Skeletal muscle satellite cell (primary cell): ENCODE results near the gene ABLIM2.
A peak's percentile ranks its signal among the peaks of the same experiment; 100 is the strongest.

Experiments
- H3K27me3 ChIP-seq: 2 replicates; pipeline ENCODE4 v1.7.0; 2013; ENCODE audit warnings: low read length; ENCODE audit not compliant: control insufficient read depth, insufficient read depth
- H3K36me3 ChIP-seq: 2 replicates; pipeline ENCODE4 v1.7.0; 2013; ENCODE audit warnings: mild to moderate bottlenecking, control low read depth, low read length; ENCODE audit not compliant: insufficient read depth
- H3K4me1 ChIP-seq: 2 replicates; pipeline ENCODE4 v1.7.0; 2013; ENCODE audit warnings: low read length; ENCODE audit not compliant: control insufficient read depth, insufficient read depth
- H3K4me2 ChIP-seq: 2 replicates; pipeline ENCODE4 v1.7.0; 2013; ENCODE audit warnings: mild to moderate bottlenecking, low read length
- H3K4me3 ChIP-seq: 2 replicates; pipeline ENCODE4 v1.7.0; 2013; ENCODE audit warnings: low read length
- H3K9ac ChIP-seq: 2 replicates; pipeline ENCODE4 v1.7.0; 2013; ENCODE audit warnings: mild to moderate bottlenecking, low read depth, low read length, moderate library complexity
- H3K9me3 ChIP-seq: replicated peaks from 2 replicates; pipeline ENCODE4 v1.7.0; 2013; ENCODE audit warnings: mild to moderate bottlenecking, control low read depth, low read length

The ABLIM2 gene

DNA sequence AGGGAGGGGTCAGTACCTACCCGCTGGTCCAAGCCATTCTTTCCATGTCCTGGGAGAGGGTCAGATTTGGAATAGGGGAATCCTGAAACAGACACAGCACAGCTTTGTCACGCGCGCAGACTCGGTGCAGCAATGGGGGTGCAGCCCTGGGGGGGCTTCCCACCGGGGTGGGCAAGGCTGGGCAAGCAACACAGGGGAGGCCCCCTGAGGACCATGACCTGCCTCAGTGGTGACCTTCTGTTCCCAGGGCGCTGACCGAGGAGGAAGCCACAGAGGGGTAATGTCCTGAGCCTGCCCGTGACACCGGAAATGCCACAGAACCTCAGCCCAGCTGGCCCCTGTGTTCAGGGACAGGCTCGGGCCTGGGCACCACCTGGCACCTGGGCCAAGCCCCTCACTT is 165.8 kb downstream of the ABLIM2 start:
- Histone ChIP-seq H3K27me3 (peaks cover 22% of the 10 kb centered on the region), H3K9me3 (no peaks in the 10 kb centered on the region), H3K9ac (no peak overlapping the region), H3K4me2 (no peak overlapping the region), H3K36me3 (no peaks in the 10 kb centered on the region), H3K4me3 (no peak overlapping the region), H3K4me1 (peaks cover 3% of the 10 kb centered on the region)

DNA sequence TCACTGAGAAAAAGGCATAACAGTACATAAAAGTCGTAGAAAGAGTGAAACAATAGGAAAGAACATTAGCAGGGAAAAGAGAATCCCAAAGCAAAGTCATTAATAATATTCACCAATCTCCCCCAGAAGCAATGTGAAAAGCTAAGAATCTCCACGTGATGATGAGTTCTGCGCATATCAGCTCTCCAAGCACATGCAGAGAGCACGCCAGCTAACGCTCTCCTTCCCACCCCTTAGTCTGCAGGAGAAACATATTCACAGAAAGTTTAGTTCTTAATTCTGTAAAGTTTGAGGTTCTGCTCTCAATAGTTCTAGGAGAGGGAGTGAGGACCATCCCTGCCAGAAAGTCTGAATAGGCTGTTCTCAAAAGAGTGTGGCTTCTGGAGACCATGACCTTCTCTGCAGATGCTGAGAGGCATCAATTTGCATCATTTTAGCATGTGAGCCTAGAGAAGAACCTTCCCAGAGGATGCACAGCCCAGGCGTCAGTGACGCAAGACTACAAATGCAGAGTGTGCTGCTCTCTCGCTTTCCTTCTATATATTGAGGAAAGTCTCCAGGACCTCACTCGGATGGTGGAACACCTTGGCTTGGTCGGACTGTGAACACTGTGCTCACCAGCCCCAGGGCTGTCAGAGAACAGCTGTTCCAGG is 167.7 kb downstream of the ABLIM2 start:
- Histone ChIP-seq H3K4me2 (no peak overlapping the region), H3K4me3 (no peak overlapping the region), H3K9ac (no peak overlapping the region), H3K27me3 (peaks cover 12% of the 10 kb centered on the region), H3K4me1 (peaks cover 5% of the 10 kb centered on the region), H3K36me3 (no peaks in the 10 kb centered on the region), H3K9me3 (no peaks in the 10 kb centered on the region)

DNA sequence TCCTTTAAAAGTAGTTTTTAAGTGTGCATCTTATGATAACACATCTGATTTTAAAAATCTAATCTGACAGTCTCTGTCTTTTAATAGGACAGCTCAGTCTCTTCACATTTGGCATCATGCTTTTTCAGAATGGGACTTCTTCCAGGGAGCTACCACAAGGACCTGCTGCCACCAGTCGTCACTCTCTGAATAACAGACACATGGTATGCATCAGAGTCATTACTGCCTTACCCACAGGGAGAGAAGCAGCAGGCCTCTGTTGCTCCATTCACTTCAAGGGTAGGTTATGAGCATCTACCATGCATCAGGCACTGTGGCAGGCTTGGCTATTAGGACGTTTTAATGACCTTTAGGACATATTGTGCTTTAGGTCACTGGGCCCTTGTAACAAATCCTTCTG is 169.0 kb downstream of the ABLIM2 start:
- Histone ChIP-seq H3K4me1 (peaks cover 8% of the 10 kb centered on the region), H3K9ac (no peak overlapping the region), H3K36me3 (no peaks in the 10 kb centered on the region), H3K27me3 (peaks cover 12% of the 10 kb centered on the region), H3K9me3 (no peaks in the 10 kb centered on the region), H3K4me2 (no peak overlapping the region), H3K4me3 (no peak overlapping the region)

DNA sequence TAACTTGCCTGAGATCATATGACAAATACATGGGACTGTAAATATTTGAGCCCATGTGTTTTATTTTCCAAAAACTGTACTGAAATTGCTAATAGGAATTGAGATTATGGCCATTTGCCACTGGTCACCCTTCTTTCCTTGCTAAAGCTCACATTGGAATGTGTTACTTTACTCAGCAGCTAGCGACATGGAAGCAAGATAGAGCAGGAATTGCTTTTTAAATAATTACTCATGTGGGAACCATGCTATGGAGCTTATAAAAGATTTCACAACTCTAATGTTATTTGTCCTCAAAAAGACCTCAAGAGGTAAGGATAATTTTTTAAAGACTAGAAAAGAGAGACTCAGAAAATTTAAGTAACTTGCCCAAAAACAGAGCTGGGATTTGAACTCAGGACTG is 170.2 kb downstream of the ABLIM2 start:
- Histone ChIP-seq H3K4me3 (no peak overlapping the region), H3K27me3 (peaks cover 12% of the 10 kb centered on the region), H3K36me3 (no peaks in the 10 kb centered on the region)

DNA sequence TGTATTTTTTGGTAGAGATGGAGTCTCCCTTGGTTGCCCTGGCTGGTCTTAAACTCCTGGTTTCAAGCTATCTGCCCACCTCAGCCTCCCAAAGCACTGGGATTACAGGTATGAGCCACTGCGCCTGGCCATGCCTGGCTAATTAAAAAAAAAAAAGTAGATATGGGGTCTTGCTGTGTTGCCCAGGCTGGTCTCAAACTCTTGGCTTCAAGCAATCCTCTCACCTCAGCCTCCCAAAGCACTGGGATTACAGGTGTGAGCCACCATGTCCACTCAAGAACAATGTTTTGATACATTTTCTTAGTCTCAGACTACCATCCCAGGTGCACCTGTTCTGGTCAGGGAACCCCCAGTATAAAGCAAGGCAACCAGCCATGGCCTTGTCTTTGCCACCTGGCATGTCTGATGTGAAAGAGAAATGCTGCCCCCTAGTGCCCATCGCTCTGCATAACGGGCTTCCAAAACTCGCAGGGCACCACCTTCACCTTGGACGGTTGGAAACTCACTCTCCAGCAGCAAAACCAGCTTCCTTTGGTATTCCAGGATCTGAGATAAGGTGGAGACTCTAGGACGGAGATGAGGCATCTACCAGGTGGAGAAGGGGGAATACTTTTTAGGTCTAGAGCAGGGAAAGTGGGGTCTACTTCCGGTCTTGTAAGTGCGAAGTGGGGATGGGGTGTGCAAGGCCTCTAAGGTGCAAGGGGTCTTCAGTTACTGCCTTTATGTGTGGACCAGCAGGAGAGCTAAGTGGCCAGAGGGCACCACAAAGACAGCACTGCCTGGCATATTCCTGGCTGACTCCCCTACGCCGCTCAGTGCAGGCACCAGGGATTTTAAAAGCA is 171.2 kb downstream of the ABLIM2 start:
- no peak overlapping the region for H3K4me2 ChIP-seq
- peaks cover 8% of the 10 kb centered on the region for H3K4me1 ChIP-seq
- H3K36me3 ChIP-seq = no peaks in the 10 kb centered on the region
- H3K9ac ChIP-seq = no peak overlapping the region
- no peak overlapping the region for H3K4me3 ChIP-seq
- no peaks in the 10 kb centered on the region for H3K9me3 ChIP-seq
- H3K27me3 ChIP-seq = peaks cover 8% of the 10 kb centered on the region

More for the DNA sequence above, 170.2 kb downstream of the ABLIM2 start:
- no peak overlapping the region for H3K4me2 ChIP-seq
- H3K9ac ChIP-seq = no peak overlapping the region
- peaks cover 8% of the 10 kb centered on the region for H3K4me1 ChIP-seq
- no peaks in the 10 kb centered on the region for H3K9me3 ChIP-seq

DNA sequence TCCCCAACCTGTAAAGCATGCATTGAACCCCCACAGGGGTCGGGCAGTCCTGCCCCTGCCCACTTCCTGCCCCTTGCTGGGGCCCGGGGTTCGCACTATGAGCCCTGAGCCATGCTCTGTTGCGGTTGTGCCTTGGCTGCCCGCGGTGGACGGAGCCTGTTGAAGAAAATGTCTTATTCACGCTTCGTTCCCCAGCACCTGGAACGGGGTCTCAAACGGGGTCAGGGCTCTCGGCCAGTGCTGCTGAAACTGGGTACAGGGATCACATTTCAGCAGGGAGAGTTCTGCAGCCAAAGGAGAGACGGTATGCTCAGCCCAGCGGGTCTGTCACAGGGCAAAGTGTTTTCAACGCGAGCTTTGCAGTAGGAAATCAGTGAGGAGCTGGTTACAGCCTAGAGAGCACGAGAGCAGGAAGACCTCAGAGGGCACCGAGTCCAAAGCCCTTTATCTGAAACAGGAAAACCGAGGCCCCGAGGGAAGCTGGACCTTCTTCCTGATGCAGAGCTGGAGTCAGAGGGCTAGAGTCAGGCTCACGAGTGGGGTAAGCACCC is 172.6 kb downstream of the ABLIM2 start:
- no peak overlapping the region for H3K9ac ChIP-seq
- no peaks in the 10 kb centered on the region for H3K9me3 ChIP-seq
- no peaks in the 10 kb centered on the region for H3K27me3 ChIP-seq
- peaks cover 8% of the 10 kb centered on the region for H3K4me1 ChIP-seq
- H3K4me3 ChIP-seq = no peak overlapping the region
- H3K36me3 ChIP-seq = no peaks in the 10 kb centered on the region
- peak overlapping the region; percentile 57 for H3K4me2 ChIP-seq

DNA sequence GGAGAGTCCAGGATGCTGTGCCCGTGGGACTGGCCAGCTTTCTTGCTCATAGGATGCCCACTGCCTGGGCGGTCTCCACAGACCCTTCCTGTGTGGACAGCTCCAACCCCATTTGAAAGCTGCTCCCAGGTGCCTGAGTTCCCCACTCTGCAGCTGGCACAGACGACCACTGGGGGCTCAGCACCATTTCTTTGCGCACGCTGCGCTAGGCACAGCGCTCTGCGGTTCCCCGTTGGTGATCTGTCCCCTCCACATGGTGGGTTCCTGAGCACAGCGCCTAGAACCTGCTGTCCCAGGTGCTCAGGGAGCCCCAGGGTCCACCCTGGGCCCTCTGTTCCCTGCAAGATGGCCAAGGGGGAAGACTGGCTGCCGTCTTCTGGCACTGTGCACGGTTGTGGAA is 173.5 kb downstream of the ABLIM2 start:
- H3K4me3 ChIP-seq = no peak overlapping the region
- H3K27me3 ChIP-seq = no peaks in the 10 kb centered on the region
- no peaks in the 10 kb centered on the region for H3K36me3 ChIP-seq
- H3K4me2 ChIP-seq = no peak overlapping the region
- H3K9ac ChIP-seq = no peak overlapping the region
- no peaks in the 10 kb centered on the region for H3K9me3 ChIP-seq
- peaks cover 8% of the 10 kb centered on the region for H3K4me1 ChIP-seq

DNA sequence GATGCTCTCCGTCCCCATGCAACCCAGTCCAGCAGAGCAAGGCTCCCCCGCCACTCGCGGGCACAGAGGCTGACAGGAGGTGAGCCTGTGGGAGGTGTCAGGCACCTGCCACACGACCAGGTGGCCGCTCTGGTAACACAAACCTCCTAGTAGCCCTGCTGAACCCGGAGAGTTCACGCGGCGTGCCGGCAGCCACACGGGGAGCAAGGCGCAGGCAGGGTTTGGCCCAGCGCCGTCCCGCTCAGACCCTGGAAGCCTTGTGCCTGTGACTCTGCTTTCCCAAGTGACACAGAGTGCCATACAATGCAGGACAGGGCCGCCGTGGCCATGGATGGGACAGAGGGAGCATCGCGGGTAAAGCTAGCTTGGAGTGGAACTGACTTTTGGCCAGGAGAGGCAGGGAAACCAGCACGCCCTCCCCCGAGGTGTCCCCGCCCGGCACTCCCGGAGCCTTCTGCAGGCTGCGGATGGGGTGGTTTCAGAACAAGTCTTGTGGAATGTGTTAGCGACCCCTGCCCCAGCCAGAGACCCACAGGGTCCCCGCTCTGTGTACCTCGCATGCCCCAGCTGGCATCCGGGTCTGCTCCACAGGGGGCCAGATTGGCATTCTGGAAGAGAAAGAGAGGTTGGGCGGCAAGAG is 174.2 kb downstream of the ABLIM2 start:
- no peak overlapping the region for H3K9ac ChIP-seq
- no peak overlapping the region for H3K4me2 ChIP-seq
- H3K9me3 ChIP-seq = no peaks in the 10 kb centered on the region
- no peaks in the 10 kb centered on the region for H3K27me3 ChIP-seq
- H3K4me3 ChIP-seq = no peak overlapping the region
- peaks cover 8% of the 10 kb centered on the region for H3K4me1 ChIP-seq
- H3K36me3 ChIP-seq = no peaks in the 10 kb centered on the region

DNA sequence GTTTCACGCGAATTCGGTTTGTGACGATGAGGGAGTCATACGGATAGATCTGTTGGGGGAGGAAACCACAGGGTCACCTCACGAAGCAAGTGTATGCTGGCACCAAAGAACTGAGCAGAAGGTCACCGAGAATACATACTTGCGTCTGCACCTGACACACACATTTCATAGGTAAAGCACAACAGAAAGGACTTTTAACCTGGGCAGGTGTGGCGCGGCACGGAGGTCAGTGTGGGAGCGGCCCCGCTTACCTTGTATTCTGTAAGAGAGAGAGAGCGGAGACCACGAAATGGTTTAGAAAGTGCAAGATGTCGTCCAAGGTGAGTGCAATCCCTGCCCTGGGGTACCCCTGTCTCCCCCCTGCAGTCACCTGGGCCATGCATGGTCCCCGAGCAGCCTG is 175.3 kb downstream of the ABLIM2 start:
- H3K27me3 ChIP-seq = no peaks in the 10 kb centered on the region
- no peak overlapping the region for H3K9ac ChIP-seq
- no peak overlapping the region for H3K4me2 ChIP-seq
- peaks cover 10% of the 10 kb centered on the region for H3K4me1 ChIP-seq
- H3K9me3 ChIP-seq = no peaks in the 10 kb centered on the region
- no peaks in the 10 kb centered on the region for H3K36me3 ChIP-seq
- no peak overlapping the region for H3K4me3 ChIP-seq

DNA sequence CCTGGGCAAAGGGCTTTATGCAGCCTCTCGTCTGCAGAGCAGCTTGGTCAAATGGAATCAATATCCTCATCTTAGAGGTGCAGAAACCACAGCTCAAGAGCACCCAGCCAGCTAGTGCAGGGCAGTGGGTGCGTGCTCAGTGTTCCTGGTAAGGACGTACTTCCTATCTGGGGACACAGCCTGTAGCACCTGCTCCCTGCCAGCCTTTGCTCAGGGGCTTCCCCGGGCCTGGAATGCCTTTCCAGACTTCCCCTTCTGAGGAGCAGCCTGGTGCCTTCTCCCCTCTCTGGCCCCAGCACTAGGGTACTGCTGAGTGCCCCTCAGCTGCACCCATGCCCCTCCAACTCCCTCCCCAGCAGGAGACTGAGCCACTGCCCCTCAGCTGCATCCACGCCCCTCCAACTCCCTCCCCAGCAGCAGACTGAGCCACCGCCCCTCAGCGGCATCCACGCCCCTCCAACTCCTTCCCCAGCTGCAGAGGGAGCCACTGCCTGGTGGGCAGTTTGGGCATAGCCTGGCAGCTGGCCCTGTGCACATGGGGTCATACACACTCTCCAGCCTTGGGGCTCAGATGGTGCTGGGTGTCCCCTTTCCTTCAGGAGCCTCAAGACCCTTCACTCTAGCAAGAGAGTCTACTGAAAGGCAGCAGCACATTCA is 176.7 kb downstream of the ABLIM2 start:
- Histone ChIP-seq H3K4me1 (peaks cover 11% of the 10 kb centered on the region), H3K4me2 (no peak overlapping the region), H3K9ac (no peak overlapping the region), H3K27me3 (no peaks in the 10 kb centered on the region), H3K4me3 (no peak overlapping the region), H3K36me3 (no peaks in the 10 kb centered on the region), H3K9me3 (no peaks in the 10 kb centered on the region)

DNA sequence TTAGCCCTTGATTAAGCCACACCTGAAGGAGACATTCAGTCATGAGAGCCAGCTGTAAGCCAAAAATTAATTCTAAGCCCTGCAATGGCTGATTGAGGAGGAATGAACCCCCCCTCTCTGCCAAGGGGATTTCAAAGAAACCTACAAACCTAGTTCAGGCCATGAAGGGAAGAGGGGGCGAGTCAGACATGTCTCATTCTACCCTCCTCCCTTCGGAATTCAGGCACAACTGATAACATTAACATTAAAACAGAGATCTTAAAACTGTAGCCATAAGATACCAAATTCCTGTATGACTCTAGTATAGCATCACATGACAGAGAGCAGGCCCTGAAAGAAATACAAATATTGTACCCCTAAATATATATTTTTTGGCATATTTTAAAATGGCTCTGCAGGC is 178.6 kb downstream of the ABLIM2 start:
- H3K4me1 ChIP-seq = peaks cover 6% of the 10 kb centered on the region
- H3K36me3 ChIP-seq = no peaks in the 10 kb centered on the region
- no peak overlapping the region for H3K4me3 ChIP-seq
- H3K9me3 ChIP-seq = no peaks in the 10 kb centered on the region
- no peak overlapping the region for H3K9ac ChIP-seq
- H3K27me3 ChIP-seq = no peaks in the 10 kb centered on the region
- H3K4me2 ChIP-seq = no peak overlapping the region
